ENCODE data around the gene PBXIP1.
"Not testable (repeated sequence)": the region's sequence is repeated elsewhere in the genome, so short reads cannot be mapped to it uniquely, and the experiment has no call there.

PBXIP1 gene

GRCh38 chr1:154983776-154984466, 28.0 kb upstream of the PBXIP1 start:
- peak overlapping the region; percentile 99 for H3K4me3 ChIP-seq (replicated peaks; ENCODE audit: low read depth, low read length)
- DNase-seq (ENCODE audit: low read depth): no peak
- TF ChIP-seq CTCF (IDR thresholded peaks at IDR 0.05; ENCODE audit: low read length, missing control alignments): no peak

GRCh38 chr1:154982897-154983648, 27.2 kb upstream of the PBXIP1 start, which contains the start of gene FLAD1:
Gene FLAD1, plus strand, starts transcription at chr1:154983344. Its CDS starts 351 bp downstream, at chr1:154983695.
- H3K4me3 ChIP-seq (replicated peaks; ENCODE audit: low read depth, low read length): peak within 1 kb of the TSS; percentile 99
- peak; percentile 100 for DNase-seq (ENCODE audit: low read depth)
- no peak for TF ChIP-seq CTCF (IDR thresholded peaks at IDR 0.05; ENCODE audit: low read length, missing control alignments)

DNA sequence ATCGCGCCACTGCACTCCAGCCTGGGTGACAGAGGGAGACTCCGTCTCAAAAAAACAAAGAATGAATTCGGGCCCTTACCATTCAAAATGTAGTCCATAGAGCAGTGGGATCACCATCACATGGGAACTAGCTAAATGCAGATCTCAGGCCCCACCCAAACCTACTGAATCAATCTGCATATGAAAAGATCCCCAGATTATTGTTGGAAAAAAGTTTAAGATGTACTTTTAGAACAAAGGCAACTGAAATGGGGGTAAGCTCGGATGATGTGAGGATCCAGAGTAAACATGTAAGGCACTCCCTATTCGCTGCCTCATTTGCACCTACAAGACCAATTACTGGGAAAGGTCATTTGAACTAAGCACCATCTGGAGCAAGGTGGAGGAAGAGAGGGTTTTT, 26.4 kb upstream of the PBXIP1 start:
- no peak for DNase-seq (ENCODE audit: low read depth)
- TF ChIP-seq CTCF (IDR thresholded peaks at IDR 0.05; ENCODE audit: low read length, missing control alignments): no peak
- peak overlapping the region; percentile 99 for H3K4me3 ChIP-seq (replicated peaks; ENCODE audit: low read depth, low read length)

GRCh38 chr1:154978360-154978759, 22.5 kb upstream of the PBXIP1 start:
- no peak for TF ChIP-seq CTCF (IDR thresholded peaks at IDR 0.05; ENCODE audit: low read length, missing control alignments)
- no peak overlapping the region for H3K4me3 ChIP-seq (replicated peaks; ENCODE audit: low read depth, low read length)
- DNase-seq (ENCODE audit: low read depth): no peak

- not testable (repeated sequence) for DNase-seq (ENCODE audit: low read depth); H3K4me3 ChIP-seq (replicated peaks; ENCODE audit: low read depth, low read length)
These were observed 21.9 kb upstream of the PBXIP1 start for GRCh38 chr1:154977762-154978161.

DNA sequence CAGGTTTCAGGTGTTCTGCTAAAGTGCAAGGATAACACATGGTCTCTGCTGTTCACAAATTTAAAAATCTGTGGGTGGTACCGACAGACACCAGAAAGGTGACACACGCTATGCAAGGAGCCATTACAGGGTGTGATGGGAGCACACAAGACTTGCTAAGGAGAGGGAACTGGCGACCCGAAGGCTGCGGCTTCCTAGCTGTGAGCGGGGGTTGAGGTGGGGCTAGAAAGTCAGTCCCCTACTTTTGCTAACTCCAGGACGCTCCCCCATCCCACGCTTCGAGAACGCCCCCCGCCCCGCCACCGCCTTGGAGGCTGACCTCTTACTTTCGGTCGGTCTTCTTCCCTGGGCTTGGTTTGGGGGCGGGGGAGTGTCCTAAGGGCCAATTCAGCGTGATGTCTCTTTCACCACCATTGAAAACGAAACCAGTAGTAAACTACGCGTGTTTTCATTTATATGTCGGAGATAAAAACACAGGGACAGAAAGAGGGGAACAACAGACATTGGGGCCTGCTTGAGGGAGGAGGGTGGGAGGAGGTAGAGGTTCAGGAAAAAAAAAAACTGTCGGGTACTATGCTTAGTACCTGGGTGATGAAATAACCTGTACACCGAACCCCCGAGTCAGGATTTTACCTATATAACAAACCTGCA, 19.6 kb upstream of the PBXIP1 start:
- peak; percentile 61 for DNase-seq (ENCODE audit: low read depth)
- peak overlapping the region; percentile 83 for H3K4me3 ChIP-seq (replicated peaks; ENCODE audit: low read depth, low read length)
- no peak for TF ChIP-seq CTCF (IDR thresholded peaks at IDR 0.05; ENCODE audit: low read length, missing control alignments)

GRCh38 chr1:154974808-154975408, 19.0 kb upstream of the PBXIP1 start:
- H3K4me3 ChIP-seq (replicated peaks; ENCODE audit: low read depth, low read length): peak overlapping the region; percentile 83
- TF ChIP-seq CTCF (IDR thresholded peaks at IDR 0.05; ENCODE audit: low read length, missing control alignments): no peak
- DNase-seq (ENCODE audit: low read depth): peak; percentile 97
